Right renal cortex interstitium (tissue), 3 donors: ENCODE data around the gene LATS1. TPM values are rescaled to one million over a fixed set of nuclear protein-coding genes. Genes with fewer than 3 reads are reported as not detected.
"Not testable (repeated sequence)": the region's sequence is repeated elsewhere in the genome, so short reads cannot be mapped to it uniquely, and the experiment has no call there.

ENCODE experiments used
- DNase-seq, 3 donors: peaks; one replicate each; pipeline ENCODE4 v3.0.0-alpha.2; 2013; ENCODE audit warnings: low read depth in 3 of 3, low spot score in 2 of 3
- polyA plus RNA-seq, 3 donors: library from polyadenylated mRNA; unstranded; fragments of 120-200 nt; gene quantifications; one replicate each; pipeline ENCODE4 v1.2.1, GENCODE V29; 2013; ENCODE audit not compliant: insufficient read length in 3 of 3

Gene LATS1
- polyA plus RNA-seq, 3 donors: 28.8 to 35.8 (median 29.5) TPM

DNA sequence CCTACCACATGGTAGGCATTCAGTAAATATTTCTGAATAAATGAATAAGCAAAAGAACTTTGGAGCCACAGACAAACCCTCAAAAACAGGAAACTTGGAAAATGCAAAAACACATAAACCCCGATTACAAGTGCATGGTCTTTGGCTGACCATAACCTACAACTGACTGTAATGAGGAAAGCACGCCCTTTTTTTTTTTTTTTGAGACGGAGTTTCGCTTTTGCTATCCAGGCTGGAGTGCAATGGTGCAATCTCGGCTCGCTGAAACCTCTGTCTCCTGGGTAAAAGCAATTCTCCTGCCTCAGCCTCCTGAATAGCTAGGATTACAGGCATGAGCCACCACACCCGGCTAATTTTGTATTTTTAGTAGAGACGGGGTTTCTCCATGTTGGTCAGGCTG, 11.9 kb upstream of the LATS1 start:
- no peak for DNase-seq

GRCh38 chr6:149728499-149729234, 10.8 kb upstream of the LATS1 start:
- no peak for DNase-seq

- DNase-seq: no peak
These were observed 10.0 kb upstream of the LATS1 start for GRCh38 chr6:149727793-149728498.

- DNase-seq: no peak
These were observed 7.9 kb upstream of the LATS1 start for GRCh38 chr6:149725785-149726184.

DNA sequence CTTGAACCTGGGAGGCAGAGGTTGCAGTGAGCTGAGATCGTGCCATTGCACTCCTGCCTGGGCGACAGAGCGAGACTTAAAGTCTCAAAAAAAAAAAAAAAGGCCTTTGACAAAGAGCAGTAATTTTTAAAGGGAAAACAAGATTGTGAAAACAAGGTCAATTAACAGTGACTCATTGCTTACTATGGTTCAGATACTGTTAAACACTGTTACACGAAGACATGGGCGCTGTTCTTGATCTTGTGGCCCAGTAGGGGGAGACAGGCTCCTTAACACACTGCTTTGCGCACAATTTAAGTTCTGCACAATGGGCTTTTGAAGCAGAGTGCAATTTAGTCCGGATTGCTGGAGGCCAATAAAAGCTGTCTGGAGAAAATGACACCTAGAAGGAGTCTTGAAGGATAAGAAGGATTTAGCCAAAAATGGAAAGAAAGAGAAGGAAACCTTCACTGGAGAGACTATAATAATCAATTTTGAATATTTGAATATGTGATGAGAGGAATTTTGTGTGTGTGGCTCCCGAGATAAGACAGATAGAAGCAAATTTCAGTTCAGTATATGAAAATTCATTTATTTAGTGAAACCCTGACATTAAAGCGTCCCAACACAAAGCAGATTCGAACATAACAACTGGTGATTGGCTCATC, 6.0 kb upstream of the LATS1 start:
- DNase-seq: no peak

- DNase-seq: no peak
These were observed 5.4 kb upstream of the LATS1 start for GRCh38 chr6:149723262-149723661.

DNA sequence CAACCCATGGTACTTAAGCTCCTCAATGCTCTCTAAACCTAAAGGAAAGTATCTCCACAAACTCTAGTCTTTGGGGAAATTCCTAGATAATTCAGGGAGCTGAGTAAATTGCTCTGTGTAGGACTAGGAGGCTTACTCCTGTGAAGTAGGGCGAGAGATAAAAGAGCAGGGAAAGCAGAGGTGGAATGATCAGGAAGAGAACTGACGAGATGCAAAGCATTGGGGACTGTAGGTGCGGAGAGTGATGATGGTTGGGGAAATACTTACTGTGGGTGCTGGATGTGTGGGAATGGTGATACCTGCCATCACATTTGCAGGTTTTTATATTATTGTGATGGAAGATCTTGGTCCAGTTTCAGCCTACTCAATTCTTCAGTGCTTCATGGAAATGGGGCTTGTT, 1.6 kb upstream of the LATS1 start:
- no peak for DNase-seq

DNA sequence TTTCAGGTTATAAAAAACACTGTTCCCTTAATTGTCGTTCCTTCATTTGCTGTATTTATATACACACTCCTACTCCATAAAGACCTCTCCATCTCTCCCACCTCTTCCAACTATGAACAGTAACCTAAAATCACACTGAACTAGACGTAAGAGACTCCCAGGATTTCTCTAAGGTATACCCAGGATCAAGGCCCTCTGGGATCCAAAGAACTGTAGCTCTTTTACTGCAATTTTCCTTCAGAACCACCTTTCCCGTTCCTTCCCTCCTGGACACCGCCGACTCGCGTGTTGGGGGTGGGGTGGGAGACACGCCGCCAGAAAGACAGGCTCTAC, 680 bp downstream of the LATS1 start:
- DNase-seq: peak in 1 of 3 donors; percentile 36

GRCh38 chr6:149716181-149716963, 1.5 kb downstream of the LATS1 start:
- DNase-seq: no peak

DNA sequence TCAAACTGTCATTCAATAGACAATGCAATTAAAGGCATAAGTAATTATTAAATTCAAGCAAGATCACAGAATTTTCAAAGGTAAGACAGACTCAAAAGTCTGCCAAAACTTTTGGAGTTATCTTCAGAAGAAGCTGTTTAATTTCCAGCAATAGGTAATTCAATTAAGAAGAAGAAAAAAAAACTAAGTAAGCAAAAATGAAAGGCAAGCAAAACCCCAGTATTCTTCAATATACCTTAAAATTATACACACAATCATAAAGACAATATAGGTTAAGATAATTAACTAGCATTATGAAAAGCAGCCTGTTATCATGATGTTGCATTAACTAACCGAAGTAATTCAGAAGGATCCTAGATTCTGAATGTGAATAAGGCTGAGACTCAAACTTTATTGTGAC, 3.5 kb downstream of the LATS1 start:
- DNase-seq: no peak

GRCh38 chr6:149711711-149712110, 6.2 kb downstream of the LATS1 start:
- DNase-seq: no peak

GRCh38 chr6:149701714-149702113, 16.2 kb downstream of the LATS1 start:
- no peak for DNase-seq

GRCh38 chr6:149699150-149699549, 18.8 kb downstream of the LATS1 start:
- DNase-seq: no peak

GRCh38 chr6:149698175-149698574, 19.7 kb downstream of the LATS1 start:
- no peak for DNase-seq

GRCh38 chr6:149696901-149697300, 21.0 kb downstream of the LATS1 start:
- no peak for DNase-seq

DNA sequence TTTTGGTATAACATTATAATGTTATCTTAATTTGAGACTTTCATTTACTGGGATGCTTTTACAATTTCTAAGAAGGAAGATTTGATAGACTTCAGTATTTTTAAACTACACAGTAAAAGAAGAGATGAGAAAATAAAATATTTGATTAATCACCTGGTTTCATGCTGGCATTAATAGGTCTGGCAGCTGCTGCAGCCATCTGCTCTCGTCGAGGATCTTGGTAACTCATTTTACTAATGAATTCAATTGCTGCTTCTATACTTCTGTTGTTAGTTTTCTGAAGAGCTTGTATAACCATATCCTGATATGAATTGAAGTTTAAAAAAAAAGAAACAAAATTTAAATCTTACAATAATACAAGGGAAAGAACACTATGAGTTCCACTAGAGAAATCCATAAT, 23.0 kb downstream of the LATS1 start:
- no peak for DNase-seq

DNA sequence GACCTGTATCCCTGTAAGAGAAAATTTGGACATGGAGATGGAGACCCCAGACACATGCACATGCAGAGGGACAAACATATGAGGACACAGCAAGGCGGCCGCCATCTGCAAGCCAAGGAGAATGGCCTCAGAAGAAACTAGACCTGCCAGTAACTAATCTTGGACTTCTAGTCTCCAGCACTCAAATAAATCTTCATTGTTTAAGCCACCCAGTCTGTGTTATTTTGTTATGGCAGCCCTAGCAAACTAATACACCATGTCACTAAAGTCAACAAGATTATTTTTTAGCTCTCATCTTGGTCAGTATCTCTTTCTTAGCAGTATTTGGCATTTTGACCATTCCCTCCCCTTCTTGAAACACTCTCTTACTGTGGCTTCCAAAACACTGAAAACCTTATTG, 26.7 kb downstream of the LATS1 start:
- DNase-seq: no peak

- DNase-seq: no peak
These were observed 31.7 kb downstream of the LATS1 start for GRCh38 chr6:149686230-149686629.

GRCh38 chr6:149683256-149683859, 34.5 kb downstream of the LATS1 start:
- no peak for DNase-seq

- DNase-seq: not testable (repeated sequence)
These were observed 36.1 kb downstream of the LATS1 start for GRCh38 chr6:149681845-149682244.

- no peak for DNase-seq
These were observed 36.7 kb downstream of the LATS1 start for GRCh38 chr6:149681209-149681608.
